Measurements from ENCODE around the gene TJP2.

The TJP2 gene

DNA sequence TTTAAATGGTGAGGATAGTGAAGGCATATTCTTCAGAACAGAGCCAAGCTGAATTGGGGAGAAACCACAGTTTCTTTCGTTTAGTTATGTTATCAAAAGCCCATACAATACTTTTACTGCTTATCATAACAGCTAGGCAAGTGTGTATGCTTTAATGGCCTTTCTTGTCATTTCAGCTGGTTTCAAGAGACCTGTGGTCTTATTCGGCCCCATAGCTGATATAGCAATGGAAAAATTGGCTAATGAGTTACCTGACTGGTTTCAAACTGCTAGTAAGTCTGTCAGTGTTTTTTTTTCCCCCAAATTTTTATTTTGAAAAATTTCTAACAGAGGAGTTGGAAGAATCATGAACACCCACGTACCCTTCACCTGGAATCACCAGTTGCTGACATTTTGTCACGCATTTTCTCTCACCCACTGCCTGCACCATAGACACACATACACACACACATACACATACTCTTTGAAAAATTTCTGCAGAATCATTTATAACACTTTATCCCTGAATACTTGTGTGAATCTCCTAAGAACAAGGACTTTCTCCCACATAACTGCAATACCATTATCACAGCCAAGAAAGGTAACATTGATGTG, 63.7 kb downstream of the TJP2 start:
- DNase-seq = no peak

- DNase-seq = no peak
These were observed 69.0 kb downstream of the TJP2 start for GRCh38 chr9:69243116-69243515.

DNA sequence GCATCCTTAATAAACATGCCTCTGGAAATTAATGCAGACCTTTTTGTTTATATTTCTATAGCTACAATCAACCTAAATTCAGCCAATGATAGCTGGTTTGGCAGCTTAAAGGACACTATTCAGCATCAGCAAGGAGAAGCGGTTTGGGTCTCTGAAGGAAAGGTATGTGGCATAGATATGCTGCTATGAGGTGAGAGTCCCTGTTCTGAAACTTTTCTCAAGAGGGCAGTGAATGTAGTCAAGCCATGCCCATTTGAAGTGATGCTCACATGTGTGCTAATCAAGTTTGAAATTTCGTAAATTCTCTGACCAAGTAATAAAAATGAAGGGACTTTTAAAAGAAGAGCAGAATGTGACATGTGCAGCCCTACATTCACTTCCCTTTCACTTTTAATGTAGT, 72.6 kb downstream of the TJP2 start:
- DNase-seq = no peak

DNA sequence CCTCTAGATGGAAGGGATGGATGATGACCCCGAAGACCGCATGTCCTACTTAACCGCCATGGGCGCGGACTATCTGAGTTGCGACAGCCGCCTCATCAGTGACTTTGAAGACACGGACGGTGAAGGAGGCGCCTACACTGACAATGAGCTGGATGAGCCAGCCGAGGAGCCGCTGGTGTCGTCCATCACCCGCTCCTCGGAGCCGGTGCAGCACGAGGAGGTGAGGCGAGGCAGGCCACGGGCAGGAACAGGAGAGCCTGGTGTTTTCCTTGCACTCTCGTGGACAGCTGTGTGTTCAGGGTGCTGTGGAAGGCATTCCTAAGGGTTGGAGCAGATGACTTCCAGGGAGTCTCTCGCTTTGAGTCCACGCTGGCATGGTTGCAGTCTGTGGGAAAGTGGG, 73.9 kb downstream of the TJP2 start:
- DNase-seq = no peak

DNA sequence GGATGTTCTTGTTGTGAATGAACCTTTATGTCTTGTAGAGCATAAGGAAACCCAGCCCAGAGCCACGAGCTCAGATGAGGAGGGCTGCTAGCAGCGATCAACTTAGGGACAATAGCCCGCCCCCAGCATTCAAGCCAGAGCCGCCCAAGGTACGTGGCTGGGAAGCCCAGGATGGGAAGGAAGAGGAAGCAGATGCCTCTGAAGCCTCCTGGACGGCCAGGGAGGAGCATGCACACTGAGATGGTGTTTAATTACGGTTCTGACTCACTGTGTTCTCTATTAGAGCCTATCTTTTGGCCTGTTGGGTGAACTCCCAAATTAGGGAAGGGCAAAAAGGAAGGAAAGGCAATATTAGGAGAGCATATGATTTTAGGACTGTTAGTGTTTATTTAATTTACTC, 75.3 kb downstream of the TJP2 start:
- DNase-seq = no peak

DNA sequence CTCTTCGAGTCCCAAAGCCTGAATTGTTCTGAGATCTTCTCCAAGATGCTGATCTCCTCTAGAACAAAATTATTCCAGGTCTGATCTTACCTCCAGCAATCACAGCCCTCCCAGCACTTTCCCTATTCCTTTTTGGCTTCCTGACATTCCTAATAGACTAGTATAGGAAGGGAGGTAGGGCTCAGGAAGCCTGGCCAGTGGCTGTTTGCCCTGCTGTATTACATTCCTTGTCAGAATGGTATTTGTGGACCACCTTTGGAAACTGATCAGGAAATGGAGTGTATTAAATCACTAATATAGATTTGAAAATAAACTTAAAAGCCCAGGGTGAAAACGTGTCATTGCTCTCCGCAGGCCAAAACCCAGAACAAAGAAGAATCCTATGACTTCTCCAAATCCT, 76.6 kb downstream of the TJP2 start:
- no peak for DNase-seq

GRCh38 chr9:69252436-69252835, 78.4 kb downstream of the TJP2 start:
- no peak for DNase-seq

DNA sequence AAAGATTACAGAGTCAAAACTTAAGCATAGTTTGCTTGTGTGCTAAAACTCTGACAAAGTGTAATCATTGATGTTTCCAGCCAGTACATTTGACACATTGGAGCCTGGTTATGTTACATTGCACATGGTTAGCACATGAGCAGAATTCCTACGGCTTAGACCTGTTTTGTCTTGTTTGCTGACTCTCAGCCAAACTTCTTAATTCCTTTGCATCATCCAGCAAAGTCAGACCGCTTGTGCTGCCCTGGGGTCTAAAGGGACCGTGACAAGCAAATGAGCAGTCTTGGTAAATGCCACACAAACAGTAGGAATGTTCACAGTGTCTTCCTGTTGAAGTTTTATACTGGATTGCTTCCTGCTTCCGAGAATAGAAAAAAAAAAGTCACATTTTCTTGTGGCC, 79.0 kb downstream of the TJP2 start:
- DNase-seq = no peak

DNA sequence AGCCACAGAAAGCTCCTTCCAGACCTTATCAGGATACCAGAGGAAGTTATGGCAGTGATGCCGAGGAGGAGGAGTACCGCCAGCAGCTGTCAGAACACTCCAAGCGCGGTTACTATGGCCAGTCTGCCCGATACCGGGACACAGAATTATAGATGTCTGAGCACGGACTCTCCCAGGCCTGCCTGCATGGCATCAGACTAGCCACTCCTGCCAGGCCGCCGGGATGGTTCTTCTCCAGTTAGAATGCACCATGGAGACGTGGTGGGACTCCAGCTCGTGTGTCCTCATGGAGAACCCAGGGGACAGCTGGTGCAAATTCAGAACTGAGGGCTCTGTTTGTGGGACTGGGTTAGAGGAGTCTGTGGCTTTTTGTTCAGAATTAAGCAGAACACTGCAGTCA, 80.1 kb downstream of the TJP2 start:
- DNase-seq = no peak

DNA sequence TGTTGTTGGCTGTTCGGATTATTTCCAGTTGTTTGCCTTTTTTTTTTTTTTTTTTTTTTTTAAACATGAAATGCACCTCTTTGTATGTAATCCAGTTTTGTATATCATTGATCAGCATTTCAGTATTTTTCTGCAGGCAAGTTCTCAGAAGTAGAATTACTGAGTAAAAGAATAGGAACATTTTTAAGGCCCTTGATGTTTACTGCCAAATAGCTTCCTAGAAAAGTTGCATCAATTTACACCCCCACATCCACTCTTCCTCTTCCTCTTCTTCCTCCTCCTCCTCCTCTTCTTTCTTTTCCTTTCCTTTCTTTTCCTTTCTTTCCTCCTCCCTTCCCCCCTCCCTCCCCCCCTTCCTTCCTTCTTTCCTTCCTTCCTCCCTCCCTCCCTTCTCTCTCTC, 81.5 kb downstream of the TJP2 start:
- no peak for DNase-seq

GRCh38 chr9:69258551-69258950, 84.5 kb downstream of the TJP2 start:
- DNase-seq = no peak

GRCh38 chr9:69260161-69260560, 86.1 kb downstream of the TJP2 start:
- no peak for DNase-seq

GRCh38 chr9:69261636-69262035, 87.6 kb downstream of the TJP2 start:
- no peak for DNase-seq

GRCh38 chr9:69264526-69264925, 90.4 kb downstream of the TJP2 start:
- DNase-seq = no peak

DNA sequence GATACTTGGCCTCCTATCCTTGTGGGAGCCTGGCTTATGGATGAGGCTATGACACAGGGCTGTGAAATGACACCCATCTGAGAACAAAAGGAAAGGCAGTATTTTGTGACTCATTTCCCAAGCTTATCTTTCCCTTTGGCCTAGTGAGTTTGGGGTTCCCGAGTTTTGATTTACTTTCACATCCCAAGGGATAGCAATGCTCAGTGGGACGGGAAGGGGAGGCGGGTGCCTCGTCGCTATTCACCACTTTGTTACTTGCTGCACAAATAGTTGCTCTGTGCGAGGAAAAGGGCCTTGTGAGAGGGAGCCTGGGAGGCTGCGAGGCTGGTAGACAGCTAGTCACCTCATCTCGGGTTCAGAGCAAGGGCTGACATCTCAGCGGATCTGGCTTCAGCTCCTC, 91.8 kb downstream of the TJP2 start:
- no peak for DNase-seq

GRCh38 chr9:69272212-69272611, 98.1 kb downstream of the TJP2 start:
- DNase-seq = no peak

GRCh38 chr9:69273161-69273560, 99.1 kb downstream of the TJP2 start:
- DNase-seq = no peak

DNA sequence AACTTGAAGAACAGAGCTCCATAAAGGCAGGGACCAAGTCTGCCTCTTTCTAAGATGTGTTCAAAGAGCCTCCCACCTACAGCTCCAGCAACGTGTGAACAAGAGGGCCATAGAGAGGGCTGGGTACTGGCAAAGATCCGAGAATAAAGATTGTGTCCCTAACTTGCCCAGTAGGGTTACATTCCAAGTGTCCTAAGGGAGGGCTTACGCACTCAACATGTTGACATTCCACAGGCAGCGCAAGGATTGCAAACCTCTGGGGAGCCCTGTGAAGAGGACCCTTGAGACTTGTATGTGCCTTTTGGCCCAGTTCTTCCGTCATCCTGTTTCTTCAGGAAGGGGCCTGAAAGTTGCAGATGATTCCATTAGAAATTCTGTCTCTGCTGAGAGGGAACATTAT, 102.7 kb downstream of the TJP2 start:
- DNase-seq = no peak

- DNase-seq = no peak
These were observed 105.1 kb downstream of the TJP2 start for GRCh38 chr9:69279084-69279731.

DNA sequence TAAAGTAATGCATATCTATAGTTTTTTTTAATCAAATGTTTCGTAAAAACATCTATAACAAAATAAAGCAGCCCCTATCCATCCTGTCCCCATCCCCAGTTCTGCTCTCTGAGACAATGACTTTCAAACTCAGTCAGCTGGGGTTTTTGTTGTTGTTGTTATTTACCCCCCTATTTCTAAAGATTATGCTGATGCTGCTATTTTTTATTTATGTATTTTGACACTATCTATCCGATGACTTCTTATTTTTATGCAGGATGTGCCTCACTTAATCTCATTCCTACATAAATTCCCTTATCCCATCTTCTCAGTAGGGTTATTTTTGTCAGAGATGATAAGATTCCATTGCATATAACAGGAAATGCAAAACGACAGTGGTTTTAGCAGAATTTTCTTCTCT, 105.7 kb downstream of the TJP2 start:
- DNase-seq = no peak

DNA sequence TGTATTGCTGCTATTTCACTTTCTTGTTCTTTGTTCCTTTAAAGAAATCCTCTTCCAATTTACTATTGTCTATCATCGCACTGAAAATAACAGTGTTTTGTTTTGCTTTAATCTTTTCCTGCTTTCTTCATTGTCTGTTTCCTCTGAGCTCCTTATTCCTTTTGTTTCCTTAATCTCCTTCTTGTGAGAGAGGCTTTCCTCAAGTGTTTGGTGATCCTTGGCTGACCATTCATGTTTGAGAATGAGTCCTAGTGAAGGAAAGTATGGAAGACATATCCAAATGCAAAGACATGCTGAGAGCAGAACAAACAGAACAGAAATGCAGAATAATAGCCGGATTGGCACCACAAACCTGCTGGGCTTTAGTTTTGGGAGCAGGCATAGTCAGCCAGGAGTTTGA, 108.9 kb downstream of the TJP2 start:
- DNase-seq = no peak

DNA sequence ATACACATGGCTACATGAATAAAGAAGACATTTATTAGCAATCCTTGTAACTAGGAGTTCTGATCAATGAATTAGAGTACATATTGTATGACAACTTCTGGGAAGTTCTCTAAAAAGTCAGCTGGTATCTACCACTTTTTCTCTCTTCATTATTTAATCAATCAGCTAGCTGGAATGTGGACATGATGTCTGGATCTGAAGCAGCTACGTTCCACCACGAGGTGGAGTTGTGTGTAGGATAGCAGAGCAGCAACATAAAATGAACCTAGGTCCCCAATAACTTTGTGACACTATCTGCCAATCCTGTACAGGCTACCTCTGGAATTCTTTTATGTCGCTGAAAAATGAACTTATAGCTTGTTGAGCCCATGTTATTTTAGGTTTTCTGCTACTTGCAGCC, 118.0 kb downstream of the TJP2 start:
- no peak for DNase-seq

DNA sequence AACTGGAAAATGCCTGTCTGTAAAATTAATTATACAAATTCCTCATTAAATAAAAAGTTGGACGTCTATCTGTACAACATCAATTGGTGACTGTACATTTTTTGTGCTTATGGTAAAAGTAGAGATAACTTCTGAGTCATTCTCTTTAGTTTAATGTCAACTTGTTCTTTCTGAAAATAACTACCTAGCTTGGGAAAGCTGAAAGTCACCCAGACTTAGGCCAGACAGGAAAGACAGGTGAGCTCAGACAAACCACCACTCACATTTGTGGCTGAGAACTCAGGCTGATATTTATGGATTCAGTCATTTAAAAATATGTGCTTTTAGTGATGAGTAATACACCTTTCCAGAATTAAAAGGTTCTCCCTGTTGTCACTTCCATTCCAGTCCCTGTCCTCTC, 119.1 kb downstream of the TJP2 start:
- DNase-seq = no peak

GRCh38 chr9:69295872-69296552, 121.9 kb downstream of the TJP2 start:
- DNase-seq = no peak

All from CD4-positive, alpha-beta T cell treated with Interleukin-15 for 1 hour (primary cell).